GM10847 (cell line): ENCODE data around the gene PPP1R3F.

Experiments
- POLR2A ChIP-seq: IDR thresholded peaks from 2 replicates; pipeline ENCODE4 v1.6.1; 2011; ENCODE audit not compliant: insufficient read length; ENCODE audit errors: extremely low read depth

The PPP1R3F gene

GRCh38 chrX:49269767-49270248, at the start of gene PPP1R3F:
Gene PPP1R3F, plus strand, starts transcription at chrX:49269793. Its CDS starts 77 bp downstream, at chrX:49269870.
- TF ChIP-seq POLR2A, result peak; percentile 51

- no peak for TF ChIP-seq POLR2A
Observed at GRCh38 chrX:49220100-49220499, 49.5 kb upstream of the PPP1R3F start.

GRCh38 chrX:49221868-49222267, 47.7 kb upstream of the PPP1R3F start:
- no peak for TF ChIP-seq POLR2A

GRCh38 chrX:49225858-49226257, 43.7 kb upstream of the PPP1R3F start:
- TF ChIP-seq POLR2A, result no peak

- no peak for TF ChIP-seq POLR2A
Observed at GRCh38 chrX:49226946-49227345, 42.6 kb upstream of the PPP1R3F start.

GRCh38 chrX:49227726-49228125, 41.9 kb upstream of the PPP1R3F start:
- TF ChIP-seq POLR2A, result no peak

- no peak for TF ChIP-seq POLR2A
Observed at GRCh38 chrX:49228185-49228584, 41.4 kb upstream of the PPP1R3F start.

- TF ChIP-seq POLR2A, result no peak
Observed at GRCh38 chrX:49230500-49231232, 38.9 kb upstream of the PPP1R3F start.

GRCh38 chrX:49231333-49232000, 38.1 kb upstream of the PPP1R3F start:
- TF ChIP-seq POLR2A, result no peak

GRCh38 chrX:49232525-49232924, 37.1 kb upstream of the PPP1R3F start:
- no peak for TF ChIP-seq POLR2A

GRCh38 chrX:49233176-49233575, 36.4 kb upstream of the PPP1R3F start, which contains the start of gene CACNA1F:
Gene CACNA1F, minus strand, starts transcription at chrX:49233340. Its CDS starts 31 bp downstream, at chrX:49233309.
- TF ChIP-seq POLR2A, result no peak

- TF ChIP-seq POLR2A, result no peak
Observed at GRCh38 chrX:49233887-49234555, 35.6 kb upstream of the PPP1R3F start.

GRCh38 chrX:49237060-49237459, 32.5 kb upstream of the PPP1R3F start:
- no peak for TF ChIP-seq POLR2A

- no peak for TF ChIP-seq POLR2A
Observed at GRCh38 chrX:49238735-49239134, 30.9 kb upstream of the PPP1R3F start.

GRCh38 chrX:49242545-49243066, 27.0 kb upstream of the PPP1R3F start:
- TF ChIP-seq POLR2A, result no peak
